A673 (cell line): ENCODE measurements around the gene SLU7. TPM values are rescaled to one million over a fixed set of nuclear protein-coding genes. Genes with fewer than 3 reads are reported as not detected.

ENCODE experiments used
- BruUV-seq: library from RNA; stranded (reverse); fragments of 400-500 nt; replicated peaks from 2 replicates; lab custom pipeline; 2021; lab: Mats Ljungman, UMichigan
- CTCF ChIA-PET: fragments of 300-600 bp; sonication (Branson Sonifier 250); formaldehyde crosslinking; loops from one replicate; lab custom pipeline; 2022; ENCODE audit warnings: antibody characterized with exemption; lab: Charles Lee
- POLR2A ChIA-PET: fragments of 300-600 bp; sonication (Branson Sonifier 250); formaldehyde crosslinking; loops from one replicate; lab custom pipeline; 2022; ENCODE audit warnings: antibody characterized with exemption; ENCODE audit not compliant: low non-redundant PET; lab: Charles Lee
- DNase-seq: peaks from one replicate; pipeline ENCODE4 v3.0.0-alpha.2; 2015; ENCODE audit warnings: low spot score
- H3K27ac ChIP-seq: fragments of 200-600 bp; sonication (generic); 2 replicates; pipeline ENCODE4 v1.5.1; 2016; ENCODE audit warnings: mixed run types, low read depth, mild to moderate bottlenecking, mixed read lengths, antibody characterized with exemption, low read length; ENCODE audit not compliant: poor library complexity, severe bottlenecking
- H3K27me3 ChIP-seq: fragments of 200-600 bp; sonication (generic); replicated peaks from 2 replicates; pipeline ENCODE4 v1.6.1; 2017; ENCODE audit warnings: mixed run types, low read depth, mild to moderate bottlenecking, mixed read lengths, antibody characterized with exemption, low read length; ENCODE audit not compliant: insufficient read depth, poor library complexity
- H3K36me3 ChIP-seq: fragments of 200-600 bp; sonication (generic); 2 replicates; pipeline ENCODE4 v1.6.1; 2016; ENCODE audit warnings: mixed run types, mild to moderate bottlenecking, mixed read lengths, antibody characterized with exemption, low read length; ENCODE audit not compliant: insufficient read depth, poor library complexity, severe bottlenecking
- H3K4me1 ChIP-seq: fragments of 200-600 bp; sonication (generic); 2 replicates; pipeline ENCODE4 v1.6.1; 2017; ENCODE audit warnings: mixed run types, mild to moderate bottlenecking, mixed read lengths, antibody characterized with exemption, low read length; ENCODE audit not compliant: insufficient read depth, poor library complexity, severe bottlenecking
- H3K4me3 ChIP-seq: fragments of 200-600 bp; sonication (generic); 2 replicates; pipeline ENCODE4 v1.5.1; 2016; ENCODE audit warnings: low read depth, mixed run types, mild to moderate bottlenecking, mixed read lengths, low read length; ENCODE audit not compliant: poor library complexity, severe bottlenecking
- H3K9me3 ChIP-seq: fragments of 200-600 bp; sonication (generic); 2 replicates; pipeline ENCODE4 v1.6.1; 2016; ENCODE audit warnings: mixed run types, low read depth, mild to moderate bottlenecking, mixed read lengths, antibody characterized with exemption, low read length; ENCODE audit not compliant: poor library complexity, severe bottlenecking
- CTCF ChIP-seq: fragments of 300-800, 200-600 bp; sonication (generic); conservative IDR thresholded peaks from 2 replicates; pipeline ENCODE4 v1.5.1; 2017; ENCODE audit warnings: low read depth, mild to moderate bottlenecking, antibody characterized with exemption, low read length, moderate library complexity, mixed read lengths
- EZH2 ChIP-seq: fragments of 200-600 bp; sonication (generic); IDR thresholded peaks from 2 replicates; pipeline ENCODE4 v1.6.1; 2017; ENCODE audit warnings: borderline replicate concordance, low read depth, mild to moderate bottlenecking, mixed read lengths, antibody characterized with exemption, low read length; ENCODE audit not compliant: poor library complexity, severe bottlenecking
- intact Hi-C: fragments of 100-400 bp; cut with micrococcal nuclease; formaldehyde crosslinking; loops from one replicate; pipeline ENCODE4 v1.10.0; 2022; ENCODE audit not compliant: unreplicated experiment
- total RNA-seq: library from RNA; stranded (reverse); gene quantifications from 2 replicates; pipeline ENCODE4 v1.2.3, GENCODE V29; 2021

Gene SLU7
- total RNA-seq, 1 experiment from 2014 or later, result 37.4 TPM

GRCh38 chr5:160456480-160457177 lies 37.7 kb upstream of the SLU7 start:
- TF ChIP-seq CTCF (no peak), EZH2 (no peak)
- peaks cover 17% of the 10 kb centered on the region for H3K27me3 ChIP-seq
- CTCF ChIA-PET, result no interaction called here
- no TSS peak for BruUV-seq
- no peak for DNase-seq
- no peaks in the 10 kb centered on the region for H3K36me3 ChIP-seq
- no peak overlapping the region for H3K27ac ChIP-seq
- H3K9me3 ChIP-seq, result no peaks in the 10 kb centered on the region
- no peaks in the 10 kb centered on the region for H3K4me1 ChIP-seq
- POLR2A ChIA-PET, result no interaction called here
- intact Hi-C loops, result no loop called here
- H3K4me3 ChIP-seq, result no peak overlapping the region

- Histone ChIP-seq H3K27me3 (peaks cover 17% of the 10 kb centered on the region), H3K27ac (no peak overlapping the region), H3K4me3 (no peak overlapping the region), H3K9me3 (no peaks in the 10 kb centered on the region), H3K4me1 (no peaks in the 10 kb centered on the region), H3K36me3 (no peaks in the 10 kb centered on the region)
- intact Hi-C loops, result no loop called here
- ChIA-PET POLR2A (no interaction called here), CTCF (no interaction called here)
- BruUV-seq, result no TSS peak
- DNase-seq, result no peak
- TF ChIP-seq EZH2 (no peak), CTCF (no peak)
Observed at GRCh38 chr5:160455600-160455999, 36.7 kb upstream of the SLU7 start.

- H3K27me3 ChIP-seq, result peaks cover 17% of the 10 kb centered on the region
- no TSS peak for BruUV-seq
- H3K36me3 ChIP-seq, result no peaks in the 10 kb centered on the region
- H3K27ac ChIP-seq, result no peak overlapping the region
- no peaks in the 10 kb centered on the region for H3K4me1 ChIP-seq
- H3K9me3 ChIP-seq, result no peaks in the 10 kb centered on the region
- CTCF ChIA-PET, result no interaction called here
- TF ChIP-seq EZH2 (no peak), CTCF (no peak)
- no peak for DNase-seq
- H3K4me3 ChIP-seq, result no peak overlapping the region
- POLR2A ChIA-PET, result no interaction called here
- intact Hi-C loops, result no loop called here
Observed at GRCh38 chr5:160453751-160454150, 34.9 kb upstream of the SLU7 start.
